Islet of Langerhans (tissue), 1 donor: Measurements from ENCODE around the gene NAE1.
A peak's percentile ranks its signal among the peaks of the same experiment; 100 is the strongest.
"Not testable (repeated sequence)": the region's sequence is repeated elsewhere in the genome, so short reads cannot be mapped to it uniquely, and the experiment has no call there.

ENCODE experiments used
- FAIRE-seq: peaks from one replicate; lab custom pipeline; 2011; peaks lifted over from hg19 to GRCh38; lab: Jason Lieb, UNC

NAE1 gene

GRCh38 chr16:66830422-66831404, at the start of gene NAE1:
TSS of gene NAE1 (minus strand) at chr16:66830976. CDS start at chr16:66830899, 77 bp downstream.
- FAIRE-seq = no peak

GRCh38 chr16:66878067-66878466, 47.3 kb upstream of the NAE1 start:
- FAIRE-seq = no peak

GRCh38 chr16:66874079-66874775, 43.5 kb upstream of the NAE1 start:
- FAIRE-seq = no peak

GRCh38 chr16:66873685-66874055, 42.9 kb upstream of the NAE1 start:
- no peak for FAIRE-seq

- FAIRE-seq = peak; percentile 53
Observed at GRCh38 chr16:66872943-66873684, 42.3 kb upstream of the NAE1 start.

- FAIRE-seq = no peak
Observed at GRCh38 chr16:66872559-66872942, 41.8 kb upstream of the NAE1 start.

GRCh38 chr16:66871840-66872239, 41.1 kb upstream of the NAE1 start:
- no peak for FAIRE-seq

GRCh38 chr16:66871363-66871762, 40.6 kb upstream of the NAE1 start:
- FAIRE-seq = not testable (repeated sequence)

GRCh38 chr16:66869424-66869823, 38.6 kb upstream of the NAE1 start:
- FAIRE-seq = no peak

GRCh38 chr16:66863707-66864106, 32.9 kb upstream of the NAE1 start:
- FAIRE-seq = no peak

GRCh38 chr16:66862023-66862520, 31.3 kb upstream of the NAE1 start:
- FAIRE-seq = no peak

GRCh38 chr16:66859397-66860068, 28.8 kb upstream of the NAE1 start:
- no peak for FAIRE-seq

- FAIRE-seq = no peak
Observed at GRCh38 chr16:66858740-66859396, 28.1 kb upstream of the NAE1 start.

- no peak for FAIRE-seq
Observed at GRCh38 chr16:66857437-66857836, 26.7 kb upstream of the NAE1 start.

- no peak for FAIRE-seq
Observed at GRCh38 chr16:66856801-66857200, 26.0 kb upstream of the NAE1 start.

- no peak for FAIRE-seq
Observed at GRCh38 chr16:66856184-66856730, 25.5 kb upstream of the NAE1 start.

- no peak for FAIRE-seq
Observed at GRCh38 chr16:66853261-66854139, 22.7 kb upstream of the NAE1 start.

- no peak for FAIRE-seq
Observed at GRCh38 chr16:66851166-66851964, 20.6 kb upstream of the NAE1 start.
